Measurements from ENCODE around the gene BANF2. TPM values are rescaled to one million over a fixed set of nuclear protein-coding genes. Genes with fewer than 3 reads are reported as not detected.
"Not testable (repeated sequence)": the region's sequence is repeated elsewhere in the genome, so short reads cannot be mapped to it uniquely, and the experiment has no call there.

BANF2 gene
- total RNA-seq, 2 donors from 2014 or later = not detected

GRCh38 chr20:17761604-17762003, 61.8 kb downstream of the BANF2 start:
- Mint-ChIP-seq H3K4me3 (no peak overlapping the region), H3K27ac (no peak overlapping the region), H3K4me1 (no peaks in the 10 kb centered on the region), H3K27me3 (peaks cover 4% of the 10 kb centered on the region), H3K9me3 (peaks cover 7% of the 10 kb centered on the region), H3K36me3 (ENCODE audit: low read depth) (no peaks in the 10 kb centered on the region)
- no peak for ATAC-seq (replicated peaks)

DNA sequence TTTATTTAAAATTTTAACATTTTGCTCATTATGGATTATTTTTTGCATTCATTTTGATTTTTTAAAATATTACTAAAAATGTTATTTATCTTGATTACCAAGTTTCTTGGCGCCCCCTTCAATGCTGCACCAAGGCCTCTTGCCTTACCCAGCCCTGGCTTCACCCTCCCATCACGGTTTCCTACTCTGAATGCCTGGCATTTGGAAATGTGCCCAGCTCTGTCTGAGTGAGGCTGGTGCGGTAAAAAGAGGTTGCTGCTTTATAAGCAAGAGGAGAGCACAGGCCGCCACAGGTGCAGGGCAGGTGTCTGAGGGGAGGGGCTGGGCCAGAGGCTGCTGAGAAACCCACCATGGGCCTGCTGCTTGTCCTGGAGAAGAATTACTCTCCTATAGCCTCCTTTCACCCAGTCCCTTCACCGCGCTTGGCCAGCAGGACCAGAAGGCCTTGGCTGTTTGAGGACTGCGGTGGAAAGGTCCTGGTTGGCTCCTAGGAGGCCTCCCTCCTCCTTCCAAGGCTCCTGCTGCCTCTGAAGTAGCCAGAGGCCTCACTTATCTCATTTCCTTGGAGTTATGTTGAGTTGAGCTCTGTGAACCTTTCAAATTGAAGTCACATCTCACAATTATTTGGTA, 62.6 kb downstream of the BANF2 start:
- no peak overlapping the region for H3K4me3 Mint-ChIP-seq
- peaks cover 6% of the 10 kb centered on the region for H3K27me3 Mint-ChIP-seq
- no peaks in the 10 kb centered on the region for H3K36me3 Mint-ChIP-seq (ENCODE audit: low read depth)
- H3K27ac Mint-ChIP-seq = no peak overlapping the region
- no peaks in the 10 kb centered on the region for H3K4me1 Mint-ChIP-seq
- peaks cover 7% of the 10 kb centered on the region for H3K9me3 Mint-ChIP-seq
- ATAC-seq (replicated peaks) = no peak

DNA sequence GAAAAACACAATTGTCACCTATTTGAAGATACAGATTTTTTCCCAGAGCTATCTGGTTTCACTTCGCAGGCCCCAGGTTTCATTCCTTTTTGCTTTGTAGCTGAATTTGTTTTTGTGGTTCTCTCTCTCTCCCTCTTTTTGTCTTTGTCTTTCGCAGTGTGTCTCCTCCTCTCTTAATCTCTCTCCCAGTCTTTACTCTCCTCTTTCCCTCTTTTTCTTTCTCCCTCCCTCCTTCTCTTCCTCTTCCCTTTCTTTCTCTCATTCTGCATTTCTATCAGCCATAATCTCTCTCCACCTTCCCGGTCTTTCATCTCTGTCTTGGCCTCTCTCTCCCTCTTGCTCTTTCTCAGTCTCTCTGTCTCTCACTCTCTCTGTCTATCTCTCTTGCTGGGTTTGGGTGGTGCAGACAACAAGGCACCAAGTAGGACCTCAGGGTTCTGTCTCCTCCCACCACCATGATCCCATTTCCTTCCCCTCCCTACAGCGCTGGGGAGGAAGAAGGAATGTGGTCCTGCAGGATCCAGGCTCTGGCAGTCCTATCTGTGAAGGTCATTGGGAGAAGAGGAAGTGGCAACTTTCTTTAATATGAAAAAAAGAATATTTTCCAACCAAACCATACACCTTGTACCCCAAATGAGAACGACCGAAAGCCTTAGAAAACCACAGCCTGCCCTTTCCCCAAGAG, 63.2 kb downstream of the BANF2 start:
- Mint-ChIP-seq H3K4me1 (no peaks in the 10 kb centered on the region), H3K4me3 (no peak overlapping the region), H3K36me3 (ENCODE audit: low read depth) (no peaks in the 10 kb centered on the region), H3K27ac (no peak overlapping the region), H3K9me3 (peaks cover 4% of the 10 kb centered on the region), H3K27me3 (peaks cover 6% of the 10 kb centered on the region)
- no peak for ATAC-seq (replicated peaks)

GRCh38 chr20:17765017-17765416, 65.3 kb downstream of the BANF2 start:
- Mint-ChIP-seq H3K4me1 (no peaks in the 10 kb centered on the region), H3K27me3 (peaks cover 6% of the 10 kb centered on the region), H3K27ac (no peak overlapping the region), H3K4me3 (no peak overlapping the region), H3K36me3 (ENCODE audit: low read depth) (no peaks in the 10 kb centered on the region), H3K9me3 (no peaks in the 10 kb centered on the region)
- no peak for ATAC-seq (replicated peaks)

DNA sequence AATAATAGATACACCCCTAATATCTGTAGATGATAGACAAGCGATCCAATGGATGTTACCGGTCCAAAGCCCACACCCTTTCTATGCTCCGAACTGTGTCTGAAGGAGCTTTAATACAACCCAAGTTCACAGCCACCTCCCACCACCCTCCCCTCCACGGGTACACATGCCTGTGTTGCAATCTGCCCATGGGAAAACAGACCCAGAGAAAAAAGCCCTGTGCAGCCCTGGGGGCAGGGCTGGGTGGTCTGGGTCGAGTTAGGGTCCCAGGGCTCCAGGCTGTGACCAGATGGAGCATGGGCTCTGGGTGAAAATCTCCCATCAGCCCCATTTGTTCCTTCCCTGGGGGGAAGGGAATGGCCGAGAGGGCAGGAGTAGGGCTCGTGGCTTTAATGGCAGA, 65.8 kb downstream of the BANF2 start:
- Mint-ChIP-seq H3K4me1 (no peaks in the 10 kb centered on the region), H3K27me3 (peaks cover 6% of the 10 kb centered on the region), H3K36me3 (ENCODE audit: low read depth) (no peaks in the 10 kb centered on the region), H3K27ac (no peak overlapping the region), H3K4me3 (no peak overlapping the region), H3K9me3 (no peaks in the 10 kb centered on the region)
- ATAC-seq (replicated peaks) = no peak

DNA sequence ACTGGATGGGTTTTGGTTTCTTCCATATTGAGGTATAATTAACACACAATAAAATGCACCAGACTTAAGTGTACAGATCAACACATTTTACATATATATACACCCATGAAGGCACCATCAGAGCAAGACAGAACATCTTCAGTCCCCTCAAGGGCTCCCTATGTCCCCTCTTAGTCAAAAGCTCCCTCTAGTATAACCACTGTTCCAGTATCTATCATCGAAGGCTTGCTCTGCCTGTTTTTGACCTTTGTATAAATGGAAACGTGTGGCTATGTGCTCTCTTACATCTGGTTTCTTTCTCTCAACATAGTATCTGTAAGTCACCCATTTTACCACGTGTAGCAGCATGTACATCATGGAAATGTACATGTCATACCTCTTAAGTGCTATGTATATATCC, 66.5 kb downstream of the BANF2 start:
- no peak overlapping the region for H3K4me3 Mint-ChIP-seq
- no peaks in the 10 kb centered on the region for H3K9me3 Mint-ChIP-seq
- H3K4me1 Mint-ChIP-seq = no peaks in the 10 kb centered on the region
- no peak for ATAC-seq (replicated peaks)
- H3K27ac Mint-ChIP-seq = no peak overlapping the region
- H3K36me3 Mint-ChIP-seq (ENCODE audit: low read depth) = no peaks in the 10 kb centered on the region
- H3K27me3 Mint-ChIP-seq = peaks cover 6% of the 10 kb centered on the region

GRCh38 chr20:17767624-17768023, 67.9 kb downstream of the BANF2 start:
- H3K9me3 Mint-ChIP-seq = no peaks in the 10 kb centered on the region
- H3K36me3 Mint-ChIP-seq (ENCODE audit: low read depth) = no peaks in the 10 kb centered on the region
- ATAC-seq (replicated peaks) = no peak
- peaks cover 6% of the 10 kb centered on the region for H3K27me3 Mint-ChIP-seq
- H3K27ac Mint-ChIP-seq = no peak overlapping the region
- no peaks in the 10 kb centered on the region for H3K4me1 Mint-ChIP-seq
- no peak overlapping the region for H3K4me3 Mint-ChIP-seq

DNA sequence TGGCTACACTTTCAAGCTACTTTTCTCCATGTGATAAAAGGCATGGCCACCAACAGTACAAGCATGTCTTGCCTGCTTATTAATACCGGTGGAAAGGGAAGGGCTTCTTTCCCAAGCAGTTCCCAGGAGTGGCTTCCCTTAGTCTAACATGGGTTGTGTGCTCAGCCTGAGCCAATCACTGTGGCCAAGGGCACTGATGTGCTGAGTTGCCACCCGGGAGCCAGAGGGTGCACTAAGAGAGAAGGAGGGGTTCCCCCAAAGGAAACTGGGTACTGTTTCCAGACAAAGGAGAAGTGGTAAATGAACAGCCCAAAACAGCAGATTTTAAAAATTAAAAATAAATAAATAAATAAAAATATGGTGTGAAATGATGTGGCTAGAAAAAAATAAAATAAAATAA, 68.5 kb downstream of the BANF2 start:
- Mint-ChIP-seq H3K9me3 (no peaks in the 10 kb centered on the region), H3K4me1 (no peaks in the 10 kb centered on the region), H3K27ac (no peak overlapping the region), H3K36me3 (ENCODE audit: low read depth) (no peaks in the 10 kb centered on the region), H3K4me3 (no peak overlapping the region), H3K27me3 (peaks cover 6% of the 10 kb centered on the region)
- ATAC-seq (replicated peaks) = no peak

- not testable (repeated sequence) for H3K27ac Mint-ChIP-seq; H3K36me3 Mint-ChIP-seq (ENCODE audit: low read depth); H3K4me1 Mint-ChIP-seq; ATAC-seq (replicated peaks); H3K9me3 Mint-ChIP-seq; H3K4me3 Mint-ChIP-seq; H3K27me3 Mint-ChIP-seq
Observed at GRCh38 chr20:17769716-17770115, 70.0 kb downstream of the BANF2 start.

- Mint-ChIP-seq H3K4me3 (no peak overlapping the region), H3K36me3 (ENCODE audit: low read depth) (no peaks in the 10 kb centered on the region), H3K27me3 (peaks cover 13% of the 10 kb centered on the region), H3K9me3 (no peaks in the 10 kb centered on the region), H3K27ac (no peak overlapping the region), H3K4me1 (no peaks in the 10 kb centered on the region)
- no peak for ATAC-seq (replicated peaks)
Observed at GRCh38 chr20:17771206-17772004, 71.6 kb downstream of the BANF2 start.

DNA sequence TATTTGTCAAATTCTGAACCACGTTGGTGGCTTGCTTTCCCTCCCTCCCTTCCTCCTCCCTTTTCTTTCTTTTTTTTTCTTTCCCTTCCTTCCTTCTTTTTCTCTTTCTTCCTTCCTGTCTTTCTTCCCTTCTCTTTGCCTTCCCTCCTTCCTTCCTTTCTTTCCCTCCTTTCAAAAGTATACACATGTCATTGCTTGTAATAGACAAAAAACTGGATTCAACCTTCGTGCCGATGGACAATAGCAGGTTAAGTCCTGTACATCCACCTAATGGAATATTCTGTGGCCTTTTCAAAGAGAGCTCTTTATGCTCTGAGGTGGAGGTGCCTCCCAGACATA, 72.2 kb downstream of the BANF2 start:
- ATAC-seq (replicated peaks) = no peak
- Mint-ChIP-seq H3K4me3 (no peak overlapping the region), H3K27ac (no peak overlapping the region), H3K36me3 (ENCODE audit: low read depth) (no peaks in the 10 kb centered on the region), H3K9me3 (no peaks in the 10 kb centered on the region), H3K27me3 (peaks cover 10% of the 10 kb centered on the region), H3K4me1 (no peaks in the 10 kb centered on the region)

GRCh38 chr20:17773619-17774018, 73.9 kb downstream of the BANF2 start:
- ATAC-seq (replicated peaks) = no peak
- Mint-ChIP-seq H3K9me3 (no peaks in the 10 kb centered on the region), H3K27me3 (peaks cover 10% of the 10 kb centered on the region), H3K4me3 (no peak overlapping the region), H3K27ac (no peak overlapping the region), H3K4me1 (no peaks in the 10 kb centered on the region), H3K36me3 (ENCODE audit: low read depth) (no peaks in the 10 kb centered on the region)

GRCh38 chr20:17775600-17775999, 75.8 kb downstream of the BANF2 start:
- Mint-ChIP-seq H3K36me3 (ENCODE audit: low read depth) (no peaks in the 10 kb centered on the region), H3K4me1 (no peaks in the 10 kb centered on the region), H3K27ac (no peak overlapping the region), H3K27me3 (peaks cover 10% of the 10 kb centered on the region), H3K9me3 (no peaks in the 10 kb centered on the region), H3K4me3 (no peak overlapping the region)
- ATAC-seq (replicated peaks) = no peak

DNA sequence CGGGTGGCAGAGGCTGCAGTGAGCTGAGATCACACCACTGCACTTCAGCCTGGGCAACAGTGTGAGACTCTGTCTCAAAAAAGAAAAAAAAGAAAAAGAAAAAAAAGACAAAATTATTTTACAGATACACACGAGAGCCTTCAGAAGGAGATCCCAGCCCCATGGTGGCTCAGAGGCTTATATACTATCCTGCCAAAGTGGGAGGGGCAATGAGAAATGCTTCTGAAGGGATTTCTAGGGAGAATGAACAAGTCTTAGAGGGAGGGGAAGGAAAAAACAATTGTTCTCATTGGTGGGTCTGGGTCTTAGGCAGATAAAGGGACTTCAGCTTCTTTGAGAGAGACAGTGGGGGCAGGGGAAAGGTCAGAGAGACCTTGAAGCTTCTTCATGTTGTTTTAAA, 76.8 kb downstream of the BANF2 start:
- no peaks in the 10 kb centered on the region for H3K4me1 Mint-ChIP-seq
- peaks cover 10% of the 10 kb centered on the region for H3K27me3 Mint-ChIP-seq
- no peak overlapping the region for H3K4me3 Mint-ChIP-seq
- H3K9me3 Mint-ChIP-seq = no peaks in the 10 kb centered on the region
- no peak overlapping the region for H3K27ac Mint-ChIP-seq
- no peak for ATAC-seq (replicated peaks)
- H3K36me3 Mint-ChIP-seq (ENCODE audit: low read depth) = no peaks in the 10 kb centered on the region

DNA sequence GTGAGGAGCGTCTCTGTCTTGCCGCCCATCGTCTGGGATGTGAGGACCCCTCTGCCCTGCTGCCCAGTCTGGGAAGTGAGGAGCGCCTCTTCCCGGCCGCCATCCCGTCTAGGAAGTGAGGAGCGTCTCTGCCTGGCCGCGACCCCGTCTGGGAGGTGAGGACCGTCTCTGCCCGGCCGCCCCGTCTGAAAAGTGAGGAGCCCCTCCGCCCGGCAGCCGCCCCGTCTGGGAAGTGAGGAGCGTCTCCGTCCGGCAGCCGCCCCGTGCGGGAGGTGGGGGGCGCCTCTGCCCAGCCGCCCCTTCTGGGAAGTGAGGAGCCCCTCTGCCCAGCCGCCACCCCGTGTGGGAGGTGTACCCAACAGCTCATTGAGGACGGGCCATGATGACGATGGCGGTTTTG, 79.2 kb downstream of the BANF2 start:
- H3K4me3 Mint-ChIP-seq = not testable (repeated sequence)
- H3K27me3 Mint-ChIP-seq = peaks cover 10% of the 10 kb centered on the region

More for the DNA sequence above, 79.2 kb downstream of the BANF2 start:
- not testable (repeated sequence) for H3K36me3 Mint-ChIP-seq (ENCODE audit: low read depth); H3K27ac Mint-ChIP-seq; H3K9me3 Mint-ChIP-seq; ATAC-seq (replicated peaks); H3K4me1 Mint-ChIP-seq
